Hematopoietic multipotent progenitor cell treated with erythropoietin and hydrocortisone succinate and interleukin-3 and kit ligand, for 8 days (in vitro differentiated cells): ENCODE results near the gene ACTN4.
A peak's percentile ranks its signal among the peaks of the same experiment; 100 is the strongest.

Experiments
- DNase-seq: peaks from one replicate; pipeline ENCODE4 v3.0.0-alpha.2; 2015

Gene ACTN4

GRCh38 chr19:38679839-38680238, 32.4 kb downstream of the ACTN4 start:
- DNase-seq, result no peak

DNA sequence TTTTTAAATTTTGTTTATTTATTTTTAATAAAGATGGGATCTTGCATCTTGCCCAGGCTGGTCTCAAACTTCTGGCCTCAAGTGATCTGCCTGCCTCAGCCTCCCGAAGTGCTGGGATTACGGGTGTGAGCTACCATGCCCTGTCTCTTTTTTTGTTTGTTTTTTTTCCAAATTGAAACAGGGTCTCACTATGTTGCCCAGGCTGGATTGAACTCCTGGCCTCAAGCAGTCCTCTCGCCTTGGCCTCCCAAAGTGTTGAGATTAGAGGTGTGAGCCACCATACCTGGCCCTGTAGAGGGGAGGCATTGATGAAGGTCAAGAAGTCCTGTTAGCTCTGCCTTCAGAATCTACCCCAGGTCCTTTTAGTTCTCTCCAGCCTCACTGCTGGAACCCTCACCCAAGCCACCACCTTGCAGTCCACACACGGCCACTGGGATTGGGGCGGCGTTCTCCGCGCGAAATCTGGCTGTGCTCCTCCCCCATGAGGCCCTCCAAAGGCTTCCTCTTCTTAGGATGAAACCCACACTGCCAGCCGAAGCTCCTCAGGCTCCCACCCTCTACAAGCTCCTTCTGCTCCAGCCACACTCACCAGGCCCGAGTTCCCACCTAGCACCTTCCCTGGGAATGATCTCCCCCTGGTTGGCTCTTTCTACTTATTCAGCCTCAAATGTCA, 34.9 kb downstream of the ACTN4 start:
- no peak for DNase-seq

DNA sequence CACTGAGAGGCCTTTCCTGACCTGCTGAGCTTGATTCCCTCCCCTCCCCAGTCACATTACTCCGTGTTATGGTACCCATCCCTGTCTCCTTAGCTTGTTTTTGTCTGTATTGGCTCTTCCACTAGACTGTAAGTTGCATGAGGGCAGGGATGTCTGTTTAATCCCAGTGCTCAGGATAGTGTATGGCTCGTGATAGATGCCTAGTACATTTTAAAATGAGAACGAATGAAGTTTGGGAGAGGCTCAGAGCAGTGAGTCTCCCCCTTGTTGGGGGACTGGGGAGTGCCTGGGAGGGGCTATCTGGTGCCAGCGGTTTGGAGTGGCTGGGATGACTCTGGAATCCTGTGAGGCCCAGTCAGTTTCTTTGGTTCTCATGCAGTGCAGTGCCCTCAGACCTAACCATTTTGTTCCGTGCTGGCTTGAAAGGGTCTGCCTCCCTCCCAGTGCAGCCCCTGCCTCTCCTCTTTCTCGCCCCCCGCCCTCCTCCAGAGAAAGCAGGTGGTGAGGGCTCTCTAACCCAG, 35.5 kb downstream of the ACTN4 start:
- DNase-seq, result no peak

GRCh38 chr19:38683393-38684077, 36.1 kb downstream of the ACTN4 start:
- peak; percentile 80 for DNase-seq

GRCh38 chr19:38684078-38684861, 36.8 kb downstream of the ACTN4 start:
- DNase-seq, result peak; percentile 71

GRCh38 chr19:38684862-38685665, 37.6 kb downstream of the ACTN4 start:
- no peak for DNase-seq

GRCh38 chr19:38685666-38686529, 38.4 kb downstream of the ACTN4 start:
- peak; percentile 61 for DNase-seq

DNA sequence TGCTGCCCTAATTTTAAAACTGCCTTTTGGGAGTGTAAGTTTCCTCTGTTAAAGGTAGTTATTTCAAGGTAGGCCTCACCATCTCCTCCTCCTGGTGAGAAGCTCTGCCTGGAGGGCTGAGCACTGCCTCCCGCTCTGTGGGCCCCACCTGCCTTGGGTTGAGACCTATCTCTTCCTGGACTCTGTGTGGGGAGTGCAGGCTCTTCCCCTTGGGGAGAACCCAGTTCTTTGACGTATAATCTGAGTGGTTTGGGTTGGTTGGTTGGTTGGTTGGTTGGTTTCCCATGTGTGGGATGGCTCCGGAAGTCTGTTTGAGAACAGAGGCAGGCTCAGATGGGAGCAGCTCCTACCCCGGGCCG, 39.1 kb downstream of the ACTN4 start:
- DNase-seq, result peak; percentile 51

DNA sequence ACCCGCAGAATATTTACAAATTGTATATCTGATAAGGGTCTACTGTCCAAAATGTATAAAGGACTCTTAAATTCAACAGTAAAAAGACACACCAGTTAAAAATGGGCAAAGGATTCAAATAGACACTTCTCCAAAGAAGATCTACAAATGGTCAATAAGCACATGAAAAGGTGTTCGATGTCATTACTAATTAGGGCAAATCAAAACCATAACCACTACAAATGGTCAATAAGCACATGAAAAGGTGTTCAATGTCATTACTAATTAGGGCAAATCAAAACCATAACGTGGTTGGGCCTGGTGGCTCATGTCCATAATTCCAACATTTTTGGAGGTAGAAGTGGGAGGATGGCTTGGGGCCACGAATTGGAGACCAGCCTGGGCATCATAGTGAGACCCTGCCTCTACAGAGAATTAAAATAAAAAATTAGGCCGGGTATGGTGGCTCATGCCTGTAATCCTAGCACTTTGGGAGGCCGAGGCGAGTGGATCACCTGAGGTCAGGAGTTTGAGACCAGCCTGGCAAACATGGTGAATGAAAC, 40.5 kb downstream of the ACTN4 start:
- no peak for DNase-seq

GRCh38 chr19:38690146-38690545, 42.7 kb downstream of the ACTN4 start:
- DNase-seq, result no peak

DNA sequence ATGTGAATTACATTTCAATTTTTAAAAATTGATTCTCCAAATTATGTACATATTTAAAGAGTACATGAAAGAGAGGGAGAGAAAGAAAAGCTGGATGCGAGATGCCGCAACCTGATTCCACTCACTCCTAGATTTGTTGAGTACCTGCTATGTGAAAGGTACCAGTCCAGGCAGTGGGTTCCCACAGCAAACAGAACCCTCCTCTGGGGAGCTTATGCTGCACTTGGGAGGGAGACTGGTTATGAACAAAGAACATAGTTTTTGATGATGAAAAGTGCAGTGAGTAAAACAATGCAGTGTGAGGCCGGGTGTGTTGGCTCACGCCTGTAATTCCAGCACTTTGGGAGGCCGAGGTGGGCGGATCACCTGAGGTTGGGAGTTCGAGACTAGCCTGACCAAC, 43.4 kb downstream of the ACTN4 start:
- no peak for DNase-seq

DNA sequence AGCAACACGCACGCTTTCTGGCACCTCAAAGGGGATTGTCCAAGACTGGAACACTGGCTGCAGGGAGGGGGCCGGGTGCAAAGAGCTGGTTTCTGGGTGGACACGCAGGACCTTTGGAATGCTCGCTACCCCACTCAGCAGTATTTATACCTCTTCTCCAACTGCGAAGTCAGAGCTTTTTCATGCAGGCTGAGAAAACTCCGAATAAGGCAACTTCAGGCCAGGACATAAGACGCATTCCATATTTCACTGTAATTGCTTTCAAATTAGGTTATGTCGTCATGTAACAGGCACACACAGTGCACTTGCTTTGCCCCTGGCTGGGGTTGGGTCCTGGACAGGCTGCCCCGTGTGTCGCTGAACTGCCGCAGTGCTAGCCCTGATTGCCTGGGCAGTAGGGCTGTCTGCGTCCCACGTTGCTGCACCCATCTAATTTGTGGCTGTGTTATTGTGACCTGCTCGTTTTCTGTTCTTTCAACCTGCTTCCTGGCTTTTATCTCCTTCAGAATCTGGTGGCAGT, 44.5 kb downstream of the ACTN4 start:
- no peak for DNase-seq

DNA sequence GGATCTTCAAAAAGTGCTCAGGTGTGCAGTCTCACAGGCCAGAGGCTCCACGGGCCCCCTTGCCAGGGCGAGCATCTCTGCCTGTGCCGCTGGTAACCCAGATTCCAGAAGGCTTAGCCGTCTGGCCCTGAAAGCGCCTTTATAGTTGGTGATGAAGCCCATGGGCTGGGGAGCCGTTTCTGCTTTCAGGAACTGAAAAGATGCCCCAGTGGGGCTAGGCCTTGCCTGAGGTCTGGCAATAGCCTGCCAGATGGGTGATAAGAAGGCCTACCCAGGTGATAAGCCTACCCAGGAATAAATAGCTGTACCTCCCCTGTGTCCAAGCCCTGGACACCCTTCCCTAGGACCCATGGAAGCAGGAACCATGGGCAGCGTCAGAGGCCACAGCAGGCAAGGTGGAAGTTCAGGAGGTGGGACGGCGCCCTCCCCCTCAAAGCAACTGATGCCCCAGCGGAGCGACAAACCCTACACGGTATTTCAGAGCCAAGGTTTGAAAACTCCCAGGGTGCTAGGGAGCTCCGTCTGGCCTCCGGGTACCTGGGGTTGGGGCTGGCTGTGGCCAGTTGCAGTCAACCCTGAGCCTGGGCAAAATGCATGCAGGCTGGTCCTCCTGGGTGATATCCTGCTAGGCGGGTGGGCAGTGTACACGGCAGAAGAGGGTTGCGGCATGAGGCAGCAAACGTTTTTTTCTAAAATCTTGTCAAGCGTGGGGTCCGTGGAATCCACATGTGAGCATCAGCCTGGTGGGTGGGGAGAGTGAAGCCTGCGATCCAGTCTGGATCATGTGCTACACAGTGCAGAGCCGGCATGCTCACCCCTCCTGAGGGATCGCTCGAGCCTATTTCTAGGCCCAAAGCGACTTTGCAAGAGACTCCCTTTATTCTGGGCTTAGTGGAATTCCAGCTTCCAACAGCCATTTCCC, 45.3 kb downstream of the ACTN4 start:
- DNase-seq, result peak; percentile 28

GRCh38 chr19:38693380-38694223, 46.2 kb downstream of the ACTN4 start:
- peak; percentile 61 for DNase-seq

DNA sequence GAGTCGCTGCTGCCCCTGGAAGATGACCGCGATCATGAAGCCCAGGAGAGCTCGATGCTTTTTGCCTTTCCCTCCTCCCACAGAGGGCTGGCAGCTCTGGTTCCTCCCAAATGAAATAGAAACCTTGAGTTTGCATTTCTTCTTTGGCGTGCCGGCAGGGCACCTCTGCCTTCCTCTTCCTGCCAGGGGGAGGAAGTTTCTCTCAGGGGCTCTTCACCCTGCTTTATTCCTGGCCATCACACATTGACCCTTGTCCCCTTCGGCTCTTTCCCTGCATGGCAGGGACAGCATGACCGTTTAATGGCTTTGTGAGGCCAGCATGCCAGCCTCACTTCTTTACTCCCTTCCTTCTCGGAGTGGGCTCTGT, 47.9 kb downstream of the ACTN4 start:
- no peak for DNase-seq

GRCh38 chr19:38695832-38696728, 48.6 kb downstream of the ACTN4 start:
- no peak for DNase-seq

- DNase-seq, result no peak
These were observed 49.2 kb downstream of the ACTN4 start for GRCh38 chr19:38696729-38697055.

DNA sequence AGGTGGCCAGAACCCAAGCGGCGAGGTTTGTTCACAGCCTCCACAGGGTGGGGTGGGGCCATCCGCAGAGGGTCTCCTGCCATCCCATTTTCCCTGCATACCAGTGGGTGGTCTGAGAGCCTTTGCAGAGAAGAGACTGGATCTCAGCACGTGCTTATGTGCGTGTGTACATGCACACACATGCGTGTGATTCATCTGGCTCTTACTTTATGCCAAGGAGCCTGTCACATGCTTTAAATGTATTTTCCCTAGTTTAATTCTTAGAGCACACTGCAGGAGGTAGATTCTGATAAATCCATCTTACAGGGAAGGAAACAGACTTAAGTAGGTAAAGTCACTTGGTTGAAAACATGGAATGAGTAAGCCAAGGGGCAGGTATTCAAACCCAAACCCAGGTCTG, 49.7 kb downstream of the ACTN4 start:
- DNase-seq, result no peak
